SW 1271 (cell line): ENCODE measurements around the gene ZNF135.

Experiments used
- DNase-seq, 2 experiments: peaks; one replicate each; lab custom pipeline; 2025; lab: John Stamatoyannopoulos, UW

The ZNF135 gene

GRCh38 chr19:58059003-58059670 lies at the start of gene ZNF135:
TSS of gene ZNF135 (plus strand) at chr19:58059282. CDS start at chr19:58060003, 721 bp downstream.
- DNase-seq, result peak in 1 of 2 experiments; percentile 38

GRCh38 chr19:58009301-58009665 lies 49.8 kb upstream of the ZNF135 start:
- no peak for DNase-seq

GRCh38 chr19:58009666-58010301 lies 49.3 kb upstream of the ZNF135 start:
- DNase-seq, result peak in 1 of 2 experiments; percentile 40

GRCh38 chr19:58010507-58010906 lies 48.6 kb upstream of the ZNF135 start:
- no peak for DNase-seq

- DNase-seq, result no peak
Measured at GRCh38 chr19:58014141-58014540, 44.9 kb upstream of the ZNF135 start.

- no peak for DNase-seq
Measured at GRCh38 chr19:58020129-58020528, 39.0 kb upstream of the ZNF135 start.

GRCh38 chr19:58021541-58022282 lies 37.4 kb upstream of the ZNF135 start:
- no peak for DNase-seq

GRCh38 chr19:58022283-58022660 lies 36.8 kb upstream of the ZNF135 start:
- DNase-seq, result no peak

GRCh38 chr19:58024661-58025060 lies 34.4 kb upstream of the ZNF135 start:
- no peak for DNase-seq

GRCh38 chr19:58033741-58034476 lies 25.2 kb upstream of the ZNF135 start, which contains the start of gene ZSCAN1:
TSS of gene ZSCAN1 (plus strand) at chr19:58034025. CDS start at chr19:58037837, 3,812 bp downstream.
- peak in 1 of 2 experiments; percentile 13 for DNase-seq

- no peak for DNase-seq
Measured at GRCh38 chr19:58034477-58034793, 24.6 kb upstream of the ZNF135 start.

GRCh38 chr19:58035863-58036262 lies 23.2 kb upstream of the ZNF135 start:
- DNase-seq, result no peak

GRCh38 chr19:58037927-58038687 lies 21.0 kb upstream of the ZNF135 start:
- no peak for DNase-seq

- DNase-seq, result no peak
Measured at GRCh38 chr19:58038688-58039204, 20.3 kb upstream of the ZNF135 start.

- DNase-seq, result no peak
Measured at GRCh38 chr19:58040751-58041525, 18.1 kb upstream of the ZNF135 start.

GRCh38 chr19:58042495-58043340 lies 16.4 kb upstream of the ZNF135 start:
- no peak for DNase-seq

GRCh38 chr19:58044391-58044790 lies 14.7 kb upstream of the ZNF135 start:
- DNase-seq, result no peak

GRCh38 chr19:58044886-58045285 lies 14.2 kb upstream of the ZNF135 start:
- no peak for DNase-seq

- no peak for DNase-seq
Measured at GRCh38 chr19:58045411-58046050, 13.6 kb upstream of the ZNF135 start.
